ENCODE data around the gene ZNF543.

Gene ZNF543

DNA sequence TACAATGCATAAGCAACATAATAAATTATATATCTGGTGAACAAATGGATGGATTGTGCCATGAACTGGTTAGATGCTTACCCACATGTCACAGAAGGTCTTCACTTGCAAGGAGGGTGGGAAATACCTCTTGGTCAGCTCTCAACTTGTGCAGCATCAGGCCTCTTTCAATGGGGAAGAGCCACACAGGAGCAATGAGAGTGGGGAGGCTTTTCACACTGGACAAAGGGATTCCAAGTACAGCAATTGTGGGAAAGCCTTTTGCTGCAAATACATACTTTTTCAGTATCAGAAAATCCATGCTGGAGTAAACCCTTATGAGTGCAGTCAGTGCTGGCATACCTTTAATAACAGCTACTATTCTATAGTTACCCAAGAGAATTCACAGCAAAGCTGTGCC, 11.8 kb upstream of the ZNF543 start:
- H3K4me1 ChIP-seq (ENCODE audit: low read length): no peaks in the 10 kb centered on the region
- no peak overlapping the region for H2AFZ ChIP-seq (ENCODE audit: low read depth, low read length)
- H4K20me1 ChIP-seq (ENCODE audit: insufficient read depth, low read length): peaks cover 32% of the 10 kb centered on the region
- H3K36me3 ChIP-seq (replicated peaks; ENCODE audit: low read depth, low read length): peaks cover 19% of the 10 kb centered on the region
- no peak overlapping the region for H3K4me2 ChIP-seq (ENCODE audit: low read length)
- peaks cover 8% of the 10 kb centered on the region for H3K79me2 ChIP-seq (ENCODE audit: low read length)
- no peak overlapping the region for H3K4me3 ChIP-seq (ENCODE audit: low read length)
- no peak overlapping the region for H3K9ac ChIP-seq (ENCODE audit: low read length)
- H3K27me3 ChIP-seq (ENCODE audit: low read depth, low read length): no peaks in the 10 kb centered on the region
- H3K9me3 ChIP-seq (ENCODE audit: insufficient read depth, low read length): no peaks in the 10 kb centered on the region
- H3K27ac ChIP-seq (ENCODE audit: low read length): no peak overlapping the region
- TF ChIP-seq, protein P1, sequence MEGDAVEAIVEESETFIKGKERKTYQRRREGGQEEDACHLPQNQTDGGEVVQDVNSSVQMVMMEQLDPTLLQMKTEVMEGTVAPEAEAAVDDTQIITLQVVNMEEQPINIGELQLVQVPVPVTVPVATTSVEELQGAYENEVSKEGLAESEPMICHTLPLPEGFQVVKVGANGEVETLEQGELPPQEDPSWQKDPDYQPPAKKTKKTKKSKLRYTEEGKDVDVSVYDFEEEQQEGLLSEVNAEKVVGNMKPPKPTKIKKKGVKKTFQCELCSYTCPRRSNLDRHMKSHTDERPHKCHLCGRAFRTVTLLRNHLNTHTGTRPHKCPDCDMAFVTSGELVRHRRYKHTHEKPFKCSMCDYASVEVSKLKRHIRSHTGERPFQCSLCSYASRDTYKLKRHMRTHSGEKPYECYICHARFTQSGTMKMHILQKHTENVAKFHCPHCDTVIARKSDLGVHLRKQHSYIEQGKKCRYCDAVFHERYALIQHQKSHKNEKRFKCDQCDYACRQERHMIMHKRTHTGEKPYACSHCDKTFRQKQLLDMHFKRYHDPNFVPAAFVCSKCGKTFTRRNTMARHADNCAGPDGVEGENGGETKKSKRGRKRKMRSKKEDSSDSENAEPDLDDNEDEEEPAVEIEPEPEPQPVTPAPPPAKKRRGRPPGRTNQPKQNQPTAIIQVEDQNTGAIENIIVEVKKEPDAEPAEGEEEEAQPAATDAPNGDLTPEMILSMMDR (IDR thresholded peaks at IDR 0.05; ENCODE audit: low read depth, low read length): no peak
- TF ChIP-seq EZH2phosphoT487 (IDR thresholded peaks at IDR 0.05; ENCODE audit: low read depth): no peak

DNA sequence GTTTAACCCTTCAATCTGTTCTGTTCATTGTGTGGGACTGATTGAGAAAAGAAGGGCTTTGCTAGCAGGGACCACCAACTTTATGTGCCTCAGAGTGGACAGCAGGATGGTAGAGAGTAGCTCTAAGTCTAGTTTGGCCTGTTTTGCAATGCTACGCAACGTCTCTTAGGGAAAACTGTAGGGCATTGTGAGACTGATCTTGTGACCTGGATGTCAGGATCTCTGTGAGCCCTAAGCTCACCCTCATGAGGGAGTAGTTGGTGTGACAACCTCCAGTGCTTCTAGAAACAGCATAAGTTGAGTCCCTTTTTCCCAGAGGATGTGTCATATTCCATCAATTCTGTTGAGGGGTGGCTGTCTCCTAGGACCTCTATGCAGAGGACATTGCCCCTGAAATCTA, 9.5 kb upstream of the ZNF543 start:
- Histone ChIP-seq H4K20me1 (ENCODE audit: insufficient read depth, low read length) (peaks cover 13% of the 10 kb centered on the region; the same call in 1 of the 2 replicates), H3K9ac (ENCODE audit: low read length) (no peak overlapping the region), H3K4me2 (ENCODE audit: low read length) (no peak overlapping the region), H3K79me2 (ENCODE audit: low read length) (no peaks in the 10 kb centered on the region), H3K4me1 (ENCODE audit: low read length) (no peaks in the 10 kb centered on the region), H3K36me3 (replicated peaks; ENCODE audit: low read depth, low read length) (peaks cover 8% of the 10 kb centered on the region), H3K27me3 (ENCODE audit: low read depth, low read length) (peaks cover 2% of the 10 kb centered on the region; the same call in 1 of the 2 replicates), H3K27ac (ENCODE audit: low read length) (no peak overlapping the region), H3K4me3 (ENCODE audit: low read length) (no peak overlapping the region), H2AFZ (ENCODE audit: low read depth, low read length) (no peak overlapping the region), H3K9me3 (ENCODE audit: insufficient read depth, low read length) (no peaks in the 10 kb centered on the region)
- TF ChIP-seq EZH2phosphoT487 (IDR thresholded peaks at IDR 0.05; ENCODE audit: low read depth): no peak
- TF ChIP-seq, protein P1 (IDR thresholded peaks at IDR 0.05; ENCODE audit: low read depth, low read length): no peak

DNA sequence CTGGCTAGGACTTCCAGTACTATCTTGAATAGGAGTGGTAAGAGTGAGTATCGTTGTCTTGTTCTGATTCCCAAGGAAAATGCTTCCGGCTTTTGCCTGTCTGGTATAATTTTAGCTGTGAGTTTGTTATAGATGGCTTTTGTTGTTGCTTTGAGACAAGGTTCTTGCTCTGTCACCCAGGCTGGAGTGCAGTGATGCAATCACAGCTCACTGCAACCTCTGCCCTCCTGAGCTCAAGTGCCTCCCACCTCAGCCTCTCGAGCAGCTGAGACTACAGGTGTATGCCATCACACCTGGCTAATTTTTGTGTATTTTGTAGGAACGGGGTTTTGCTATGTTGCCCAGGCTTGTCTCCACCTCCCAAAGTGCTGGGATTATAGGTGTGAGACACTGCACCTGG, 6.1 kb upstream of the ZNF543 start:
- Histone ChIP-seq H3K27ac (ENCODE audit: low read length) (no peak overlapping the region), H3K4me1 (ENCODE audit: low read length) (no peaks in the 10 kb centered on the region), H3K27me3 (ENCODE audit: low read depth, low read length) (peaks cover 7% of the 10 kb centered on the region; the same call in 1 of the 2 replicates), H3K4me2 (ENCODE audit: low read length) (no peak overlapping the region), H3K9me3 (ENCODE audit: insufficient read depth, low read length) (no peaks in the 10 kb centered on the region), H4K20me1 (ENCODE audit: insufficient read depth, low read length) (no peaks in the 10 kb centered on the region), H3K4me3 (ENCODE audit: low read length) (no peak overlapping the region), H3K36me3 (replicated peaks; ENCODE audit: low read depth, low read length) (no peaks in the 10 kb centered on the region), H2AFZ (ENCODE audit: low read depth, low read length) (no peak overlapping the region), H3K79me2 (ENCODE audit: low read length) (no peaks in the 10 kb centered on the region), H3K9ac (ENCODE audit: low read length) (no peak overlapping the region)
- TF ChIP-seq EZH2phosphoT487 (IDR thresholded peaks at IDR 0.05; ENCODE audit: low read depth): no peak
- TF ChIP-seq, protein P1 (IDR thresholded peaks at IDR 0.05; ENCODE audit: low read depth, low read length): no peak

DNA sequence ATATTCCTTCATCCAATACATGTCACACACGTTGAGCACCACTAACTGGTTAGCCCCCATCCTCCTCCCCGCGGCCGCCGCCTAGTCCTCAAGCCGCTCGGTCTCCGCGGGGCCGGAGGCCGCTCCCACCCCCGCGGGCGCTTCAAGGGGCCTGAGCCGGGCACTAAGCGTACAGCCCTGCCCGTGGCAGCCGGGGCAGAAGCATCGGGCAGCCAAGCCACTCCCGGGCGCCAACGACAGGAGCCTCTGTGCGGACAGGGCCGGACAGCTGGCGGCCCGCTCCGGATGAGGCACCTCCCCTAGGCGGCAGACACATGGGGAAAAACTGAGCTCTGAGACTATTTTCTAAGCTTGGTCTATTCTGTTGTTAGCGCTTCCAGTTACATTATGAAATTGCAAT, 2.8 kb upstream of the ZNF543 start:
- H3K9me3 ChIP-seq (ENCODE audit: insufficient read depth, low read length): no peaks in the 10 kb centered on the region
- H3K4me1 ChIP-seq (ENCODE audit: low read length): peaks cover 16% of the 10 kb centered on the region
- no peak overlapping the region for H3K9ac ChIP-seq (ENCODE audit: low read length)
- no peak overlapping the region for H2AFZ ChIP-seq (ENCODE audit: low read depth, low read length)
- H3K79me2 ChIP-seq (ENCODE audit: low read length): peaks cover 22% of the 10 kb centered on the region
- H3K4me2 ChIP-seq (ENCODE audit: low read length): no peak overlapping the region
- peaks cover 7% of the 10 kb centered on the region; the same call in 1 of the 2 replicates for H3K27me3 ChIP-seq (ENCODE audit: low read depth, low read length)
- H3K4me3 ChIP-seq (ENCODE audit: low read length): no peak overlapping the region
- TF ChIP-seq, protein P1 (IDR thresholded peaks at IDR 0.05; ENCODE audit: low read depth, low read length): no peak
- TF ChIP-seq EZH2phosphoT487 (IDR thresholded peaks at IDR 0.05; ENCODE audit: low read depth): no peak
- no peaks in the 10 kb centered on the region for H3K36me3 ChIP-seq (replicated peaks; ENCODE audit: low read depth, low read length)
- H3K27ac ChIP-seq (ENCODE audit: low read length): no peak overlapping the region
- peaks cover 11% of the 10 kb centered on the region for H4K20me1 ChIP-seq (ENCODE audit: insufficient read depth, low read length)

All from OCI-LY3 (cell line).